ENCODE data around the gene ELK3. TPM values are rescaled to one million over a fixed set of nuclear protein-coding genes. Genes with fewer than 3 reads are reported as not detected.

ELK3 gene
- total RNA-seq, 4 donors from 2014 or later: 8.4 to 12.9 (median 9.5) TPM

DNA sequence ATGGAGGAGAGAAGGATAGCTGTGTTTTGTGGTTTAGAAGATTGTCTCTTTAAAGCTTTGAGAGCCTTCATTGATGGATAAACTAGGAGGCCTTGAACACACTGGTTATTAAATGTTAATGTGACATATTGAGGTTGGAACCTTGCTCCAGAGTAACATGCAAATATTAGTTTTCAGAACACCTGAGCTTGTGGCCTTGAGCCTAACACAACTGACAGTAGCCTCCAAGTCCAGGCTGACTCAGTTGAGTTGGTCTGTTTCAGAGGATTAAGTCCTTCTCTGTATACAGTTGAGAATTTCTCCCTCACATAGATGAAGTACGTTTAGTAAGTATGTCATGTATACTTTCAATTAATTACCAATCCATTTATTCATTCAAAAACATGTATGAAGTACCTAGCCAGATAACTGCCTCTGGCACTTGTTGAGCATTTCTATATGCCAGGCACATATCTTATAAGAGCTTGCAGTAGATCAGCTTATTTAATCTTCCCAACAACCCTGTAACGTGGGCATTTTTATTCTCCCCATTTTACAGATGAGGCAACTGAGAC is 63.5 kb downstream of the ELK3 start:
- intact Hi-C loops (cut with DNase I; ENCODE audit: low total_unique reads): loop anchor here (5.0 kb wide), 1 partner anchor 1740 kb away; no protein-coding TSS in a partner anchor
- DNase-seq (ENCODE audit: low spot score in 2 of 2): no peak
- 57 to 70% methylated on average over 2 of the region's 2 CpGs for WGBS, 2 donors
- no peak for TF ChIP-seq POLR2A (IDR thresholded peaks at IDR 0.05)
- TF ChIP-seq, protein P1, sequence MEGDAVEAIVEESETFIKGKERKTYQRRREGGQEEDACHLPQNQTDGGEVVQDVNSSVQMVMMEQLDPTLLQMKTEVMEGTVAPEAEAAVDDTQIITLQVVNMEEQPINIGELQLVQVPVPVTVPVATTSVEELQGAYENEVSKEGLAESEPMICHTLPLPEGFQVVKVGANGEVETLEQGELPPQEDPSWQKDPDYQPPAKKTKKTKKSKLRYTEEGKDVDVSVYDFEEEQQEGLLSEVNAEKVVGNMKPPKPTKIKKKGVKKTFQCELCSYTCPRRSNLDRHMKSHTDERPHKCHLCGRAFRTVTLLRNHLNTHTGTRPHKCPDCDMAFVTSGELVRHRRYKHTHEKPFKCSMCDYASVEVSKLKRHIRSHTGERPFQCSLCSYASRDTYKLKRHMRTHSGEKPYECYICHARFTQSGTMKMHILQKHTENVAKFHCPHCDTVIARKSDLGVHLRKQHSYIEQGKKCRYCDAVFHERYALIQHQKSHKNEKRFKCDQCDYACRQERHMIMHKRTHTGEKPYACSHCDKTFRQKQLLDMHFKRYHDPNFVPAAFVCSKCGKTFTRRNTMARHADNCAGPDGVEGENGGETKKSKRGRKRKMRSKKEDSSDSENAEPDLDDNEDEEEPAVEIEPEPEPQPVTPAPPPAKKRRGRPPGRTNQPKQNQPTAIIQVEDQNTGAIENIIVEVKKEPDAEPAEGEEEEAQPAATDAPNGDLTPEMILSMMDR (IDR thresholded peaks at IDR 0.05): no peak
- H3K4me3 ChIP-seq (ENCODE audit: low read depth, poor library complexity, severe bottlenecking): no peak overlapping the region

DNA sequence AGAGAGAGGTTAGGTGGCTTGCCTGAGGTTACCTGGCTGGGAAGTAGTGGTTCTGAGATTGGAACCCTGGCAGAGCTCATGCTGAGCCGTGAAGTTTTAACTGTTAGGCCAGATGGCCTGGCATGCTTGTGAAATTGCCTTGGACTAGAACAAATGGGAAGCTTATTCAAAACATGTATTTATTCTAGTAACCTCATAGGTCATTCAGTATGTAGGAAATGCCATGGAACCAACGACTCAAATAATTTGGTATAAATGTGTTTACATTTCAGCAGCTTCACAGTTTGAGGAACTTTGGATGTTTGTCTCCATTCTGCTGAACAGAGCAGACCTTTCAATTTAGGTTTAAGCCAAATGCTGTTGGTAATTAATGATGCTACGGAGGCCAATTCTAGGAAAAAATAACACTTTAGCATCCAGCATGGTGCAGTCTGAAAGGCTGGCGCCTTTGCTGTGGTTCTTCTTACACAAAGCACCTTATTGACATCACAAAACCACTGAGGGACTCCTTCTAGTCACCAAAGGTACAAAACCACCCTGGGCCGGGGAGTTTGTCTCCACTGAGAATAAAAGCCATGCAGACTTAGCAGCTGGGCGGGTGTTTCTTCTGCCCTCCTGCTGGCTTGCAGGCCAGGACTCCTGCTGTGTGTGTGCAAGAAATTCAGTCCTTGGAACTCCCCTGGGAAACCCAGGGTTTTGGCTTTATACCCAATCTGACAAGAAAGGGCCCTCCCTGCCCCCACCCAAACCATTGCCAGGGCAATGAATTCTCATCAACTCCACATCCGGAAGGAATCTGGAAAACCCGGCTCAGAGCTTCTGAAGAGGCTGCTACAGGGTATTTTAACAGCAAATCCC is 64.2 kb downstream of the ELK3 start:
- TF ChIP-seq, protein P1 (IDR thresholded peaks at IDR 0.05): no peak
- no peak for TF ChIP-seq POLR2A (IDR thresholded peaks at IDR 0.05)
- intact Hi-C loops (cut with DNase I; ENCODE audit: low total_unique reads): loop anchor here (5.0 kb wide), 1 partner anchor 1741 kb away; no protein-coding TSS in a partner anchor
- no peak for DNase-seq (ENCODE audit: low spot score in 2 of 2)
- WGBS, 2 donors: 26 to 30% methylated on average over 8 of the region's 8 CpGs
- no peak overlapping the region for H3K4me3 ChIP-seq (ENCODE audit: low read depth, poor library complexity, severe bottlenecking)

DNA sequence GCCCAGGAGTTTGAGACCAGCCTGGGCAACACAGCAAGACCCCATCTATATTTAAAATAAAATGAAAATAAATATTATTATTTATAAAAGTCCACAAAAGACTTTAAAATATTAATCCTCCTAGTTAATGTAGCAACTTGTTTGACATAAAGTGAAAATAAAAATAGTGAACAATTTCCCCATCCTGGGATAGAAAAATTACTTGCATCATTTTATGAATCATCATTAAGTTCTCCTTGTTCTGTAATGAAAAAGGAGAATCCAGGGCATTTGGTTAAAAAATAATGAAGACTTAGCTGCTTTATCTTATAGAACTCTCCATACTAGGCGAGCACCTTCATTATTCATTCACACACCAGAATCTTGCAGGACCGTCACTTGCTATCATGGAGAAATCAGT is 66.1 kb downstream of the ELK3 start:
- intact Hi-C loops (cut with DNase I; ENCODE audit: low total_unique reads): no loop called here
- no peak overlapping the region for H3K4me3 ChIP-seq (ENCODE audit: low read depth, poor library complexity, severe bottlenecking)
- no peak for DNase-seq (ENCODE audit: low spot score in 2 of 2)
- TF ChIP-seq, protein P1 (IDR thresholded peaks at IDR 0.05): no peak
- no peak for TF ChIP-seq POLR2A (IDR thresholded peaks at IDR 0.05)
- WGBS, 2 donors: 89 to 97% methylated on average over 2 of the region's 2 CpGs

DNA sequence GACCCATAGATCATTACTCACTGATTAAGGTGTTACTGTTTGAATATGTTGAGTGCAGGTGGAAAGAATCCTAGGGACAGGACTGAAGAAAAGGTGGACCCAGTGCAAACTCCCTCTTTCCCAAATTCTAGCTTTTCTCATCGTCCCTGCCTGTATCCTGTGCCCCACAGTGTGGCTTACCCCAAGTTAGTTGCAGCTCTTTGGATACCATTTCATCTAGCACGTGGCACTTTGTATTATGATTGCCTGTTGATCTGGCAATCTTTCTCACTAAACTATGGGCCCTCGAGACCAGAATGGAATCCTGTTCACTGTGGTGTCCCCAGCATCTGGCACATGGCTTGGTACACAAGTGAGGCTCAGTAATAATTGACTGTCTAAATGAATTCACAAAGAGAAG is 66.5 kb downstream of the ELK3 start:
- no peak overlapping the region for H3K4me3 ChIP-seq (ENCODE audit: low read depth, poor library complexity, severe bottlenecking)
- intact Hi-C loops (cut with DNase I; ENCODE audit: low total_unique reads): no loop called here
- WGBS, 2 donors: 82 to 91% methylated on average over 3 of the region's 3 CpGs

DNA sequence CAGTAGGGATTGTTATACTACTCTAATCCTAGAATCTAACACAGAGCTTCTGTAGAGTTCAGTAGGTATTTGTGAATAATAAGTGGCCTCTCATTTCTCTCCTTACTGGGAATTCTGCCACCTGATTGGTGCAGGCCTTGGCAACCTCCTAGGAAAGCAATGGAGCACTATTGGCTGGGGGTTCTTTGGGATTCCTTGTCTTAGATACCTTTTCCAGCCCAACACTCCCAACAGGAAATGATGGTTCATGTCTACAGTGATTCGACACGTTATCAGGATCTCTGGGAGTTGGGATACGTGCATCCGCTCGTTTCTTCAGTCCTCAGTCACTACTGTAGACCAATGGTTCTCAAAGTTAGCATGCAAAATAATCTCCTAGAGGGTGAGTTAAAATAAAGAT is 67.4 kb downstream of the ELK3 start:
- intact Hi-C loops (cut with DNase I; ENCODE audit: low total_unique reads): no loop called here
- 90 to 95% methylated on average over 5 of the region's 5 CpGs for WGBS, 2 donors
- H3K4me3 ChIP-seq (ENCODE audit: low read depth, poor library complexity, severe bottlenecking): no peak overlapping the region
- no peak for TF ChIP-seq POLR2A (IDR thresholded peaks at IDR 0.05)
- TF ChIP-seq, protein P1 (IDR thresholded peaks at IDR 0.05): no peak
- no peak for DNase-seq (ENCODE audit: low spot score in 2 of 2)

More for the DNA sequence above, 66.5 kb downstream of the ELK3 start:
- DNase-seq (ENCODE audit: low spot score in 2 of 2): no peak
- no peak for TF ChIP-seq POLR2A (IDR thresholded peaks at IDR 0.05)
- TF ChIP-seq, protein P1 (IDR thresholded peaks at IDR 0.05): no peak

Data from lower leg skin (tissue), 4 donors.